ENCODE data around the gene SCAI. TPM values are rescaled to one million over a fixed set of nuclear protein-coding genes. Genes with fewer than 3 reads are reported as not detected.

The SCAI gene
- total RNA-seq, 1 experiment from 2014 or later = 15.5 TPM

DNA sequence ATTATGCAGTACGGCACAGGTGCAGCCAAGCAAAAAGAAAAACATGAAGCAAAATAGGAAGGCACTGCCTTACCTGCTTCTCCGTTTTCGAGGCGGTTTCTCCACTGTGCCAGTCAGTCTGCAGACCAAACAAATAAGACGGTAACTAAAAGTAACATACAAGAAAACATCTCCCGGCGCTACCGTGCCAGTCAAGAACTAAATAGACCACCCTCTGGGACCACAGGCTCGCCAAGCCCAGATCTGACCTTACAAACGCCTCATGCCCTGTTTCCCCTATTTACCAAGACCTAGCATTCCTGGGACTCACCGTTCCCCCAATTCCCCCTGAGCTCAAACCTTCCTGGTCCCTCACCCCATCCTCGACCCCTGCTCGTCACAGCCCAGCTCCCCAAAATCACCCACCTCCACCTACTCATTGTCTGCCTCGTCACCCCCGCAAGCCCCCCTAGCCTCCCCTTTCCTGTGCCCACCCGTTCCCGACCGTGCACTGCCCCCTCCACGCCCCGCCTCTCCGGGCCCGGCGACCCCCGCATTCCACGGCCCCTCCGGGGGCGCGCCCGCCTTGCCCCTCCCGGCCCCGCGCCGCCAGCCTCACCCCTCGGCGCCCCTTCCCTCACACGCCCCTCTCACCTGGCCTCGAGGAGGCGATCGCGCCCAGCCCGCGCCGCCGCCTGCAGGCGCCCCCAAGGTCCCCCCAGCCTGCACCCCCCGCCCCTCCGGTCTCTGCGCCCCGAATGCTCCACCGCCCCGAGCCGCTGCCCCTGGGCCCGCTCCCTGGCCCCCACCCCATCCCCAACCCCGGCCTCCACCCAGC, 560 bp downstream of the SCAI start:
- Histone ChIP-seq H3K79me2 (ENCODE audit: insufficient read depth, low read length) (peaks cover 3% of the 10 kb centered on the region; the same call in 1 of the 2 replicates), H3T11ph (ENCODE audit: low read length) (no peak overlapping the region), H3K4me2 (ENCODE audit: insufficient read depth, insufficient read length, low read length) (peak overlapping the region; percentile 90), H3K4ac (ENCODE audit: low read depth, low read length) (no peak overlapping the region), H3K56ac (ENCODE audit: insufficient read length, low read depth, low read length) (no peak overlapping the region), H2BK12ac (ENCODE audit: insufficient read length, low read depth, low read length) (no peak overlapping the region), H3K27ac (ENCODE audit: insufficient read length, low read depth, low read length) (no peak overlapping the region), H2BK15ac (ENCODE audit: low read depth, low read length) (no peak overlapping the region), H3K9me3 (ENCODE audit: control insufficient read depth, low read depth, low read length) (no peaks in the 10 kb centered on the region), H3K9ac (ENCODE audit: extremely low read depth, insufficient read length, low read length) (peak overlapping the region; percentile 79), H3K27me3 (ENCODE audit: insufficient read depth, low read length) (no peaks in the 10 kb centered on the region), H2BK120ac (ENCODE audit: low read depth, low read length, poor library complexity, severe bottlenecking) (no peak overlapping the region), H4K8ac (replicated peaks; ENCODE audit: insufficient read length, low read depth, low read length) (no peak overlapping the region), H2AK5ac (ENCODE audit: insufficient read length, low read length) (no peak overlapping the region), H2BK5ac (ENCODE audit: insufficient read length, low read length) (no peak overlapping the region), H4K20me1 (ENCODE audit: control insufficient read depth, insufficient read depth, insufficient read length) (no peaks in the 10 kb centered on the region), H4K5ac (ENCODE audit: insufficient read length, low read depth, low read length) (no peak overlapping the region), H3K23me2 (ENCODE audit: insufficient read length, low read depth, low read length, poor library complexity, severe bottlenecking) (peaks cover 4% of the 10 kb centered on the region), H3K4me1 (ENCODE audit: insufficient read depth, low read length) (no peaks in the 10 kb centered on the region), H3K79me1 (ENCODE audit: insufficient read depth, low read depth, low read length, poor library complexity, severe bottlenecking) (no peaks in the 10 kb centered on the region), H3K23ac (ENCODE audit: insufficient read length, low read depth, low read length) (no peak overlapping the region), H2AFZ (ENCODE audit: low read length) (no peak overlapping the region), H2BK20ac (ENCODE audit: low read depth, low read length, poor library complexity, severe bottlenecking) (no peak overlapping the region), H3K14ac (ENCODE audit: insufficient read depth, low read length) (no peak overlapping the region), H4K91ac (ENCODE audit: insufficient read length, low read depth, low read length) (no peak overlapping the region), H3K18ac (ENCODE audit: insufficient read length, low read depth, low read length) (no peak overlapping the region)
- no CpG with 5 or more reads among the region's 54 CpGs for WGBS (ENCODE audit: extremely low coverage, insufficient read length, low lambda C conversion rate)
- TF ChIP-seq, protein P1, sequence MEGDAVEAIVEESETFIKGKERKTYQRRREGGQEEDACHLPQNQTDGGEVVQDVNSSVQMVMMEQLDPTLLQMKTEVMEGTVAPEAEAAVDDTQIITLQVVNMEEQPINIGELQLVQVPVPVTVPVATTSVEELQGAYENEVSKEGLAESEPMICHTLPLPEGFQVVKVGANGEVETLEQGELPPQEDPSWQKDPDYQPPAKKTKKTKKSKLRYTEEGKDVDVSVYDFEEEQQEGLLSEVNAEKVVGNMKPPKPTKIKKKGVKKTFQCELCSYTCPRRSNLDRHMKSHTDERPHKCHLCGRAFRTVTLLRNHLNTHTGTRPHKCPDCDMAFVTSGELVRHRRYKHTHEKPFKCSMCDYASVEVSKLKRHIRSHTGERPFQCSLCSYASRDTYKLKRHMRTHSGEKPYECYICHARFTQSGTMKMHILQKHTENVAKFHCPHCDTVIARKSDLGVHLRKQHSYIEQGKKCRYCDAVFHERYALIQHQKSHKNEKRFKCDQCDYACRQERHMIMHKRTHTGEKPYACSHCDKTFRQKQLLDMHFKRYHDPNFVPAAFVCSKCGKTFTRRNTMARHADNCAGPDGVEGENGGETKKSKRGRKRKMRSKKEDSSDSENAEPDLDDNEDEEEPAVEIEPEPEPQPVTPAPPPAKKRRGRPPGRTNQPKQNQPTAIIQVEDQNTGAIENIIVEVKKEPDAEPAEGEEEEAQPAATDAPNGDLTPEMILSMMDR (conservative IDR thresholded peaks at IDR 0.05) = no peak; the same call in 2 of the 3 replicates
- peaks cover 1 to 27% (median 11%) of the 10 kb centered on the region in 3 experiments for H3K36me3 Mint-ChIP-seq (ENCODE audit: insufficient read depth in 1 of 3, low read depth in 3 of 3)
- H3K4me1 Mint-ChIP-seq = peaks cover 10 to 19% of the 10 kb centered on the region in 2 experiments
- peak overlapping the region; percentile 76 to 99 (median 97) for H3K27ac Mint-ChIP-seq
- no peaks in the 10 kb centered on the region for H3K27me3 Mint-ChIP-seq (ENCODE audit: low read depth)
- H3K9me3 Mint-ChIP-seq = no peaks in the 10 kb centered on the region
- peak; percentile 31 for DNase-seq
- peak overlapping the region; percentile 89 to 100 for H3K4me3 Mint-ChIP-seq

Measured in H9 (cell line).